A549 (cell line): ENCODE measurements around the gene SMURF1. TPM values are rescaled to one million over a fixed set of nuclear protein-coding genes. Genes with fewer than 3 reads are reported as not detected.

Experiments used
- ATAC-seq, 2 experiments: fragments of 200-7000 bp in 1 of 2; fragments of >200 bp in 1 of 2; cut with Nextera tagmentation in 1 of 2; cut with Tn5 transposase in 1 of 2; 3 replicates each; pipeline versions ENCODE4 v1.8.0 to v1.9.1; 2018 to 2020; ENCODE audit warnings: mild to moderate bottlenecking in 1 of 2, moderate library complexity in 1 of 2
- CTCF ChIA-PET: fragments of 300-600 bp; sonication (Branson Sonifier 250); formaldehyde crosslinking; extraction: SDS; loops from one replicate; lab custom pipeline; 2021; ENCODE audit warnings: antibody characterized with exemption, inconsistent platforms; lab: Yijun Ruan, JAX
- POLR2A ChIA-PET: fragments of 350-600 bp; formaldehyde crosslinking; extraction: SDS; loops from one replicate; lab custom pipeline; 2021; ENCODE audit warnings: antibody characterized with exemption, inconsistent platforms; lab: Yijun Ruan, JAX
- DNase-seq, 2 experiments: peaks; one replicate each; pipeline versions ENCODE4 v3.0.0 to v3.0.0-alpha.2; 2011 to 2016; ENCODE audit warnings: low read depth in 1 of 2, low spot score in 1 of 2
- FAIRE-seq: peaks from 2 replicates; lab custom pipeline; 2011; peaks lifted over from hg19 to GRCh38; lab: Jason Lieb, UNC
- H3K27ac ChIP-seq, 2 experiments: fragments of >200 bp; sonication (Bioruptor Twin); formaldehyde crosslinking; 3 replicates each; pipeline ENCODE4 v1.5.1; 2016 to 2017
- H3K4me1 ChIP-seq: fragments of >200 bp; sonication (Bioruptor Twin); formaldehyde crosslinking; 3 replicates; pipeline ENCODE4 v1.6.1; 2016
- H3K4me2 ChIP-seq: fragments of >200 bp; sonication (Bioruptor Twin); formaldehyde crosslinking; 3 replicates; pipeline ENCODE4 v1.6.1; 2016
- H3K4me3 ChIP-seq: fragments of >200 bp; sonication (Bioruptor Twin); formaldehyde crosslinking; 3 replicates; pipeline ENCODE4 v1.5.1; 2016
- H3K9me3 ChIP-seq: fragments of >200 bp; sonication (Bioruptor Twin); formaldehyde crosslinking; 3 replicates; pipeline ENCODE4 v1.6.1; 2016
- ATOH8 ChIP-seq: fragments of 250-450 bp; sonication (Bioruptor Pico); IDR thresholded peaks from 2 replicates; pipeline ENCODE4 v1.5.0; 2020; ENCODE audit warnings: low read depth, mild to moderate bottlenecking, moderate library complexity
- BHLHE40 ChIP-seq: IDR thresholded peaks from 2 replicates; pipeline ENCODE4 v1.6.1; 2012; ENCODE audit warnings: low read depth, low read length, inconsistent platforms
- CBX2 ChIP-seq: fragments of 200-600 bp; sonication (generic); IDR thresholded peaks from 2 replicates; pipeline ENCODE4 v1.6.1; 2016; ENCODE audit warnings: low read depth, mild to moderate bottlenecking, borderline replicate concordance
- CBX8 ChIP-seq: fragments of 200-600 bp; sonication (generic); IDR thresholded peaks from 2 replicates; pipeline ENCODE4 v1.6.1; 2016
- E2F6 ChIP-seq: IDR thresholded peaks from 2 replicates; pipeline ENCODE4 v1.6.1; 2012; ENCODE audit warnings: low read depth, borderline replicate concordance
- EHF ChIP-seq: fragments of 250-450 bp; sonication (Bioruptor Pico); IDR thresholded peaks from 2 replicates; pipeline ENCODE4 v1.5.0; 2020; ENCODE audit warnings: mild to moderate bottlenecking
- EHMT2 ChIP-seq: fragments of 200-600 bp; sonication (generic); IDR thresholded peaks from 2 replicates; pipeline ENCODE4 v1.6.1; 2016; ENCODE audit warnings: antibody characterized with exemption, low read depth, mild to moderate bottlenecking, moderate library complexity
- EP300 ChIP-seq, 2 experiments: fragments of >200 bp; sonication (Bioruptor Twin); formaldehyde crosslinking; IDR thresholded peaks; 2 replicates in 1 of 2; 3 replicates in 1 of 2; pipeline ENCODE4 v1.6.1; 2016 to 2017
- ESRRA ChIP-seq: fragments of 150-350 bp; IDR thresholded peaks from 2 replicates; pipeline ENCODE4 v1.6.1; 2014; ENCODE audit warnings: mild to moderate bottlenecking, low read length, borderline replicate concordance
- GATA3 ChIP-seq: IDR thresholded peaks from 2 replicates; pipeline ENCODE4 v1.6.1; 2012; ENCODE audit warnings: borderline replicate concordance
- HES2 ChIP-seq: fragments of >200 bp; sonication (Bioruptor Twin); formaldehyde crosslinking; IDR thresholded peaks from 2 replicates; pipeline ENCODE4 v1.6.1; 2016
- HMGXB4 ChIP-seq: fragments of 250-450 bp; sonication (Bioruptor Pico); IDR thresholded peaks from 2 replicates; pipeline ENCODE4 v1.5.0; 2021; ENCODE audit warnings: mild to moderate bottlenecking, moderate library complexity, borderline replicate concordance
- JUN ChIP-seq, 2 experiments: fragments of >200 bp; sonication (Bioruptor Twin); formaldehyde crosslinking; IDR thresholded peaks; 2 replicates in 1 of 2; 3 replicates in 1 of 2; pipeline ENCODE4 v1.6.1; 2016 to 2017
- JUNB ChIP-seq: fragments of >200 bp; sonication (Bioruptor Twin); formaldehyde crosslinking; IDR thresholded peaks from 2 replicates; pipeline ENCODE4 v1.6.1; 2016
- MAFK ChIP-seq: fragments of 450-650 bp; IDR thresholded peaks from 2 replicates; pipeline ENCODE4 v1.6.1; 2014; ENCODE audit not compliant: partially characterized antibody
- NPAS2 ChIP-seq: fragments of 250-450 bp; sonication (Bioruptor Pico); IDR thresholded peaks from 2 replicates; pipeline ENCODE4 v1.8.0; 2022; ENCODE audit warnings: mild to moderate bottlenecking, moderate library complexity, borderline replicate concordance
- PBX3 ChIP-seq: IDR thresholded peaks from 2 replicates; pipeline ENCODE4 v1.6.1; 2012
- PHF8 ChIP-seq: fragments of 200-600 bp; sonication (generic); IDR thresholded peaks from 2 replicates; pipeline ENCODE4 v1.6.1; 2016; ENCODE audit warnings: low read depth, mild to moderate bottlenecking, antibody characterized with exemption, moderate library complexity, borderline replicate concordance
- REST ChIP-seq: fragments of 200-600 bp; sonication (generic); IDR thresholded peaks from 2 replicates; pipeline ENCODE4 v1.6.1; 2016; ENCODE audit warnings: antibody characterized with exemption, mild to moderate bottlenecking, moderate library complexity
- RFX5 ChIP-seq: fragments of 450-650 bp; IDR thresholded peaks from 2 replicates; pipeline ENCODE4 v1.7.1; 2014; ENCODE audit warnings: antibody characterized with exemption, mild to moderate bottlenecking, moderate library complexity
- ZNF302 ChIP-seq: fragments of 250-450 bp; sonication (Bioruptor Pico); IDR thresholded peaks from 2 replicates; pipeline ENCODE4 v1.9.0; 2021; ENCODE audit warnings: inconsistent platforms, mild to moderate bottlenecking, moderate library complexity
- ZSCAN20 ChIP-seq: fragments of 250-450 bp; sonication (Bioruptor Pico); IDR thresholded peaks from 2 replicates; pipeline ENCODE4 v1.8.0; 2022; ENCODE audit warnings: mild to moderate bottlenecking, moderate library complexity
- WGBS: methylation state at CpG from one replicate; pipeline ENCODE4 v1.1.6; 2017; ENCODE audit errors: missing lambda C conversion rate; 5-methylcytosine and 5-hydroxymethylcytosine counted together
- polyA plus RNA-seq, 4 experiments: library from polyadenylated mRNA; depleted of rRNA in 3 of 4; stranded (reverse); fragments of >200 nt; fragmentation: RNase III in 1 of 4; extraction: RNeasy Plus Mini Kit Qiagen cat#74134 plus additional on column Dnase treatment in 1 of 4; gene quantifications; 2 replicates in 3 of 4; 3 replicates in 1 of 4; pipeline ENCODE4 v1.2.3, GENCODE V29; 2011 to 2017

The SMURF1 gene
- polyA plus RNA-seq, 2 of the 4 experiments (the other 2 are of a cell fraction): 13.8 to 22.1 TPM

- TF ChIP-seq PHF8 (no peak), MAFK (no peak), GATA3 (no peak), HES2 (no peak)
- TF ChIP-seq, all 56 proteins: peak for 0
- H3K4me2 ChIP-seq: no peak overlapping the region
- ATAC-seq (no peak), FAIRE-seq (no peak), DNase-seq (no peak)
- no peak overlapping the region for H3K27ac ChIP-seq
- ChIA-PET CTCF (no interaction called here), POLR2A (no interaction called here)
- H3K4me3 ChIP-seq: no peak overlapping the region
- 95% methylated on average over 3 of the region's 3 CpGs for WGBS
- H3K9me3 ChIP-seq: no peaks in the 10 kb centered on the region
- H3K4me1 ChIP-seq: no peaks in the 10 kb centered on the region
Observed at GRCh38 chr7:99020413-99020715, 123.5 kb downstream of the SMURF1 start.

- no peak for TF ChIP-seq RFX5
- no peak for TF ChIP-seq HMGXB4 (CRISPR knock-in tag)
- no peak for TF ChIP-seq ATOH8 (CRISPR knock-in tag)
- TF ChIP-seq CBX2: no peak
- no peak for TF ChIP-seq BHLHE40
- TF ChIP-seq REST: no peak
- TF ChIP-seq ESRRA: no peak
- TF ChIP-seq EP300 (IDR thresholded peaks at IDR 0.05): no peak
- TF ChIP-seq EHF (CRISPR knock-in tag): no peak
- TF ChIP-seq ZNF302: no peak
- no peak for TF ChIP-seq JUN (IDR thresholded peaks at IDR 0.05)
- TF ChIP-seq NPAS2 (CRISPR knock-in tag): no peak
- TF ChIP-seq GATA3: no peak
- TF ChIP-seq JUNB: no peak
- no peak for TF ChIP-seq E2F6
- TF ChIP-seq CBX8: no peak
- no peak for TF ChIP-seq ZSCAN20
- no peak for TF ChIP-seq EHMT2
- no peak for TF ChIP-seq PBX3
- FAIRE-seq (no peak), DNase-seq (no peak), ATAC-seq (no peak)
- H3K4me1 ChIP-seq: no peaks in the 10 kb centered on the region
- ChIA-PET POLR2A (no interaction called here), CTCF (no interaction called here)
- no peak overlapping the region for H3K27ac ChIP-seq
- H3K9me3 ChIP-seq: no peaks in the 10 kb centered on the region
- no peak overlapping the region for H3K4me3 ChIP-seq
- no peak overlapping the region for H3K4me2 ChIP-seq
- WGBS: 90% methylated on average over 12 of the region's 12 CpGs
Observed at GRCh38 chr7:99019523-99020412, 124.1 kb downstream of the SMURF1 start.
